Smooth muscle cell (in vitro differentiated cells): ENCODE results near the gene CSTPP1. TPM values are rescaled to one million over a fixed set of nuclear protein-coding genes. Genes with fewer than 3 reads are reported as not detected.

Experiments used
- DNase-seq: peaks from one replicate; lab custom pipeline; 2025; ENCODE audit not compliant: unreplicated experiment; lab: John Stamatoyannopoulos, UW
- H2AFZ ChIP-seq: fragments of 200-600 bp; sonication (generic); 2 replicates; pipeline ENCODE4 v1.6.0; 2016; ENCODE audit warnings: antibody characterized with exemption, low read depth, mild to moderate bottlenecking
- H3F3A ChIP-seq: fragments of 200-600 bp; sonication (generic); 2 replicates; pipeline ENCODE4 v1.6.0; 2017; ENCODE audit warnings: antibody characterized with exemption, low read depth
- H3K27ac ChIP-seq: fragments of 200-600 bp; sonication (generic); 2 replicates; pipeline ENCODE4 v1.5.1; 2016; ENCODE audit warnings: low read depth, mild to moderate bottlenecking
- H3K27me3 ChIP-seq: fragments of 200-600 bp; sonication (generic); 2 replicates; pipeline ENCODE4 v1.6.1; 2016; ENCODE audit warnings: low read depth, mild to moderate bottlenecking
- H3K36me3 ChIP-seq: fragments of 200-600 bp; sonication (generic); 2 replicates; pipeline ENCODE4 v1.5.1; 2016; ENCODE audit warnings: low read depth
- H3K4me1 ChIP-seq: fragments of 200-600 bp; sonication (generic); 2 replicates; pipeline ENCODE4 v1.5.1; 2016; ENCODE audit warnings: low read depth
- H3K4me2 ChIP-seq: fragments of 200-600 bp; sonication (generic); 2 replicates; pipeline ENCODE4 v1.6.0; 2016; ENCODE audit warnings: mild to moderate bottlenecking
- H3K4me3 ChIP-seq: fragments of 200-600 bp; sonication (generic); 2 replicates; pipeline ENCODE4 v1.5.1; 2016; ENCODE audit warnings: mild to moderate bottlenecking
- H3K79me2 ChIP-seq: fragments of 200-600 bp; sonication (generic); 2 replicates; pipeline ENCODE4 v1.6.0; 2016; ENCODE audit warnings: low read depth, mild to moderate bottlenecking
- H3K9ac ChIP-seq: fragments of 200-600 bp; sonication (generic); 2 replicates; pipeline ENCODE4 v1.6.0; 2016; ENCODE audit warnings: low read depth
- H3K9me3 ChIP-seq: fragments of 200-600 bp; sonication (generic); replicated peaks from 2 replicates; pipeline ENCODE4 v1.5.1; 2016; ENCODE audit warnings: low read depth
- H4K20me1 ChIP-seq: fragments of 200-600 bp; sonication (generic); 2 replicates; pipeline ENCODE4 v1.6.0; 2016; ENCODE audit warnings: low read depth
- WGBS: methylation state at CpG from one replicate; pipeline ENCODE4 v1.1.7; 2016; ENCODE audit warnings: low lambda C conversion rate; 5-methylcytosine and 5-hydroxymethylcytosine counted together
- polyA plus RNA-seq: library from polyadenylated mRNA; unstranded; fragments of >200 nt; fragmentation: Nextera tagmentation; extraction: Ambion mirVana; gene quantifications from 2 replicates; pipeline ENCODE4 v1.2.1, GENCODE V29; 2016
- total RNA-seq: library from RNA; depleted of rRNA; stranded (reverse); fragments of >200 nt; gene quantifications from 2 replicates; pipeline ENCODE4 v1.2.3, GENCODE V29; 2014
- TF ChIP-seq, protein P1 (sequence below): fragments of 200-600 bp; sonication (generic); IDR thresholded peaks from 2 replicates; pipeline ENCODE4 v1.5.1; 2017; ENCODE audit warnings: borderline replicate concordance, mild to moderate bottlenecking, antibody characterized with exemption; ENCODE audit not compliant: insufficient read depth, poor library complexity, severe bottlenecking

The CSTPP1 gene
- total and polyA plus RNA-seq, 2 experiments from 2014 or later = 37.4 to 44.8 TPM

DNA sequence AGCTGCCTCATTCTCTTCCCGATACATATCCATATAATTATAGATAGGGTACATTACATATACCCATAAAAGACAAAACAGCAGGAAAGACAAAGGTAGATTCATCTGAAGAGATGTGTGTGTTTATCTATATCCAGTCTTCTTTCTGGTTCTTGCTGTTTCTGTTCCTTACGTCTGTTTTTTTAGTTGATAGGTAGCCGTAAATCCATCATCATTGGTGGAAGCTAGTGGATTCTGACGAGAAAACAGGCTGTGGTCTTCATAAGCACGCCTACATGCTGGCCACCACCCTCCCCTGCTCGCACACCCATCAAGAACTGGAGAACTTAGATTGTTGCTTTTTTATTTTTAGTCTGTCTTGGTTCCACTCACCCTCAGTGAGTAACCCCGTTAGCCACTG is 188.5 kb downstream of the CSTPP1 start:
- Histone ChIP-seq H2AFZ (no peak overlapping the region), H3K9ac (no peak overlapping the region), H3K4me1 (no peaks in the 10 kb centered on the region), H3F3A (no peaks in the 10 kb centered on the region), H4K20me1 (peaks cover 5% of the 10 kb centered on the region), H3K4me2 (no peak overlapping the region), H3K4me3 (no peak overlapping the region), H3K79me2 (no peaks in the 10 kb centered on the region), H3K27ac (no peak overlapping the region), H3K9me3 (no peaks in the 10 kb centered on the region), H3K36me3 (no peaks in the 10 kb centered on the region), H3K27me3 (no peaks in the 10 kb centered on the region)
- 69% methylated on average over 7 of the region's 7 CpGs for WGBS
- TF ChIP-seq, protein P1, sequence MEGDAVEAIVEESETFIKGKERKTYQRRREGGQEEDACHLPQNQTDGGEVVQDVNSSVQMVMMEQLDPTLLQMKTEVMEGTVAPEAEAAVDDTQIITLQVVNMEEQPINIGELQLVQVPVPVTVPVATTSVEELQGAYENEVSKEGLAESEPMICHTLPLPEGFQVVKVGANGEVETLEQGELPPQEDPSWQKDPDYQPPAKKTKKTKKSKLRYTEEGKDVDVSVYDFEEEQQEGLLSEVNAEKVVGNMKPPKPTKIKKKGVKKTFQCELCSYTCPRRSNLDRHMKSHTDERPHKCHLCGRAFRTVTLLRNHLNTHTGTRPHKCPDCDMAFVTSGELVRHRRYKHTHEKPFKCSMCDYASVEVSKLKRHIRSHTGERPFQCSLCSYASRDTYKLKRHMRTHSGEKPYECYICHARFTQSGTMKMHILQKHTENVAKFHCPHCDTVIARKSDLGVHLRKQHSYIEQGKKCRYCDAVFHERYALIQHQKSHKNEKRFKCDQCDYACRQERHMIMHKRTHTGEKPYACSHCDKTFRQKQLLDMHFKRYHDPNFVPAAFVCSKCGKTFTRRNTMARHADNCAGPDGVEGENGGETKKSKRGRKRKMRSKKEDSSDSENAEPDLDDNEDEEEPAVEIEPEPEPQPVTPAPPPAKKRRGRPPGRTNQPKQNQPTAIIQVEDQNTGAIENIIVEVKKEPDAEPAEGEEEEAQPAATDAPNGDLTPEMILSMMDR = no peak
- no peak for DNase-seq

DNA sequence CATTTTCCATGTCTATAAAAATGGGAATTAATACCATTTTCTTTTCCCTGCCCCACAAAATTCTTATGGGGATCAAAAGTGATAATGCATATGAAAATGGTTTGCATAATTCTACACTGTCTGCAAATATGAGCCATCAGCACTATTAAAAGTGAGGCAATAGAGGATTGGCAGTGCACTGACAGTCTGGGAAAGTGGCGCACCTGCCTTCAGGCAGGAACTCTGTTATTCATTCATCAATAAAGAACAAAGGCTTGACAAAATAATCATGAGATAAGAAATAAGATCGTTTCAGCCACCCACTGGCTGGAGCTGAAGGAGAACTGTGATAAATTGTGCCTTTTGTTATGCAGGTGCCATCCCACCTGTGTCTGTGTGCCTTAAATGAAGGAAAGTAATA is 190.7 kb downstream of the CSTPP1 start:
- Histone ChIP-seq H3K9me3 (no peaks in the 10 kb centered on the region), H3K36me3 (no peaks in the 10 kb centered on the region), H3K9ac (no peak overlapping the region), H2AFZ (no peak overlapping the region), H3K27me3 (no peaks in the 10 kb centered on the region), H3K4me3 (no peak overlapping the region), H3K27ac (no peak overlapping the region), H3K4me2 (no peak overlapping the region), H3K79me2 (no peaks in the 10 kb centered on the region), H4K20me1 (no peaks in the 10 kb centered on the region), H3K4me1 (no peaks in the 10 kb centered on the region), H3F3A (no peaks in the 10 kb centered on the region)
- DNase-seq = no peak
- WGBS = 90% methylated on average over 2 of the region's 2 CpGs
- TF ChIP-seq, protein P1 = no peak

DNA sequence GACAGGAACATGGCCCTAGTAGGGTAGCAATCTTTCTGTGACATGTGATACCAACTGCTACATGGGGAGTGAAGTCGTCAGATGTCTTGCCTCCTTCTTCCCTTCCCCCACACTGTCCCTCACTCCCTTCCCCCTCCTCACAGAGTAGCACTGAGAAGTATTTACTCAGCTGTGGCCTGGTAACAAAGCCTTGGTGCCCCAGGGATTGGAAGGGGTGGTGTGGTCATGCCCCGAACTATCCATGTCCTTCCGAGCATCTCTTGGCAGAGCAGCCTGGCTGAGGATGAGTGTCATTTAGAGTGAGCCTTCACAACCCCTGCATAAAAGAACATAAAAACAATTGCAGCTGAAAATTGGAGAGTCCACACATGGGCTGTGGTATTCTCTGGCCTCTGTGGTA is 194.0 kb downstream of the CSTPP1 start:
- H3K27ac ChIP-seq = no peak overlapping the region
- TF ChIP-seq, protein P1 = no peak
- H3K79me2 ChIP-seq = no peaks in the 10 kb centered on the region
- H3K4me2 ChIP-seq = no peak overlapping the region
- H3K4me1 ChIP-seq = no peaks in the 10 kb centered on the region
- no peaks in the 10 kb centered on the region for H3F3A ChIP-seq
- no peak for DNase-seq
- H3K4me3 ChIP-seq = no peak overlapping the region
- peaks cover 3% of the 10 kb centered on the region for H4K20me1 ChIP-seq
- no peak overlapping the region for H3K9ac ChIP-seq
- H3K9me3 ChIP-seq = no peaks in the 10 kb centered on the region
- no peaks in the 10 kb centered on the region for H3K36me3 ChIP-seq
- no peak overlapping the region for H2AFZ ChIP-seq
- 85% methylated on average over 3 of the region's 3 CpGs for WGBS
- H3K27me3 ChIP-seq = no peaks in the 10 kb centered on the region

DNA sequence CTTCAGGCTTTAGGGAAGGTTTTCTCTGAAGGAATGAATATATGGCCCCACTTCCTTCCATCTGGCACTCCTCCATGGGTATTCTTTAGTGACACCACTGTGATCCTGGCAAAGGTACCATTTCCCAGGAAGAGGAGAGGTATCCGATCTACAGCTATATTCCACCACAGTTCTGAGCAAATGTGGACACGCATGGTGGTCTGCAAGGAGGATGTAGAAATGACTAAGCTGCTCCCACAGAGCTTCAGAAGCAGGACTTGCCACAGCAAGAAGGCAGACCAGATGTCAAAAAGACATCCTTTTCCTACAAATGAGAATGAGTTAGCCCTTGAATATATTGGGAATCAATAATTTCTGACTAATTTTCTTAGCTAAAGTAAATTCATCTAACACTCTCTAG is 194.6 kb downstream of the CSTPP1 start:
- WGBS = 84% methylated on average over 2 of the region's 2 CpGs
- TF ChIP-seq, protein P1 = no peak

More for the DNA sequence above, 194.6 kb downstream of the CSTPP1 start:
- no peaks in the 10 kb centered on the region for H3K27me3 ChIP-seq
- no peaks in the 10 kb centered on the region for H3K4me1 ChIP-seq
- no peaks in the 10 kb centered on the region for H3K9me3 ChIP-seq
- H3K27ac ChIP-seq = no peak overlapping the region
- no peak overlapping the region for H2AFZ ChIP-seq
- H4K20me1 ChIP-seq = peaks cover 3% of the 10 kb centered on the region
- no peak overlapping the region for H3K4me2 ChIP-seq
- no peaks in the 10 kb centered on the region for H3K36me3 ChIP-seq
- no peaks in the 10 kb centered on the region for H3K79me2 ChIP-seq
- H3K4me3 ChIP-seq = no peak overlapping the region
- no peaks in the 10 kb centered on the region for H3F3A ChIP-seq
- DNase-seq = no peak
- no peak overlapping the region for H3K9ac ChIP-seq
